IPS-NIHi7 (cell line): Measurements from ENCODE around the gene PSMA3.
A peak's percentile ranks its signal among the peaks of the same experiment; 100 is the strongest.
"Not testable (repeated sequence)": the region's sequence is repeated elsewhere in the genome, so short reads cannot be mapped to it uniquely, and the experiment has no call there.

Source experiments
- DNase-seq: peaks from one replicate; pipeline ENCODE4 v3.0.0; 2012; ENCODE audit warnings: mixed read lengths; ENCODE audit errors: extremely low spot score

PSMA3 gene

GRCh38 chr14:58244556-58245387 lies at the start of gene PSMA3:
PSMA3 (plus strand) TSS chr14:58244843; CDS start chr14:58244921, 78 bp downstream.
- peak; percentile 95 for DNase-seq

GRCh38 chr14:58196198-58196597 lies 48.4 kb upstream of the PSMA3 start:
- no peak for DNase-seq

- no peak for DNase-seq
These were observed 46.6 kb upstream of the PSMA3 start for GRCh38 chr14:58198086-58198485.

- peak; percentile 86 for DNase-seq
These were observed 44.7 kb upstream of the PSMA3 start, which contains the start of gene ACTR10 for GRCh38 chr14:58199726-58200479. ACTR10 (plus strand) TSS chr14:58200149; CDS start chr14:58200218, 69 bp downstream.

- DNase-seq = no peak
These were observed 44.2 kb upstream of the PSMA3 start for GRCh38 chr14:58200480-58200841.

GRCh38 chr14:58200846-58201245 lies 43.8 kb upstream of the PSMA3 start:
- DNase-seq = no peak

- no peak for DNase-seq
These were observed 31.5 kb upstream of the PSMA3 start for GRCh38 chr14:58213176-58213575.

GRCh38 chr14:58215191-58215914 lies 29.3 kb upstream of the PSMA3 start:
- no peak for DNase-seq

- no peak for DNase-seq
These were observed 28.1 kb upstream of the PSMA3 start for GRCh38 chr14:58216544-58216943.

- no peak for DNase-seq
These were observed 17.4 kb upstream of the PSMA3 start for GRCh38 chr14:58227096-58227819.

GRCh38 chr14:58238252-58239243 lies 6.1 kb upstream of the PSMA3 start:
- DNase-seq = peak; percentile 46

- peak; percentile 14 for DNase-seq
These were observed 5.1 kb upstream of the PSMA3 start for GRCh38 chr14:58239244-58240195.

GRCh38 chr14:58243790-58244555 lies 670 bp upstream of the PSMA3 start:
- DNase-seq = no peak

GRCh38 chr14:58245562-58245961 lies 919 bp downstream of the PSMA3 start:
- no peak for DNase-seq

GRCh38 chr14:58249611-58250010 lies 5.0 kb downstream of the PSMA3 start:
- DNase-seq = no peak

- DNase-seq = no peak
These were observed 13.5 kb downstream of the PSMA3 start for GRCh38 chr14:58258156-58258555.

- not testable (repeated sequence) for DNase-seq
These were observed 17.4 kb downstream of the PSMA3 start for GRCh38 chr14:58262005-58262404.

- no peak for DNase-seq
These were observed 20.8 kb downstream of the PSMA3 start for GRCh38 chr14:58265401-58265800.
